K562 (cell line): ENCODE data around the gene STX3. TPM values are rescaled to one million over a fixed set of nuclear protein-coding genes. Genes with fewer than 3 reads are reported as not detected.
A peak's percentile ranks its signal among the peaks of the same experiment; 100 is the strongest.

ENCODE experiments used
- ARHGAP35 ChIP-seq: fragments of 450-650 bp; IDR thresholded peaks from 2 replicates; pipeline ENCODE4 v1.6.1; 2018; ENCODE audit not compliant: partially characterized antibody
- BHLHE40 ChIP-seq: IDR thresholded peaks from 2 replicates; pipeline ENCODE4 v1.6.1; 2011; ENCODE audit warnings: low read length, improper control_type of control experiment
- MGA ChIP-seq: fragments of 450-650 bp; IDR thresholded peaks from 2 replicates; pipeline ENCODE4 v1.6.1; 2016; ENCODE audit warnings: mild to moderate bottlenecking, moderate library complexity
- PTRF ChIP-seq: fragments of 450-650 bp; IDR thresholded peaks from 2 replicates; pipeline ENCODE4 v1.6.1; 2016; ENCODE audit warnings: mild to moderate bottlenecking, missing genetic modification characterization, missing compliant biosample characterization
- SNAPC5 ChIP-seq: fragments of 250-450 bp; sonication (Bioruptor Pico); IDR thresholded peaks from 2 replicates; pipeline ENCODE4 v1.8.0; 2021; ENCODE audit warnings: moderate library complexity, mild to moderate bottlenecking, inconsistent platforms
- polyA plus RNA-seq, 8 experiments: library from polyadenylated mRNA; depleted of rRNA in 4 of 8; stranded (reverse) in 5 of 8; unstranded in 3 of 8; fragments of >200 nt; fragmentation: Nextera tagmentation in 2 of 8; fragmentation: Illumina TruSeq in 1 of 8; extraction: Ambion mirVana in 2 of 8; extraction: Trizol in 1 of 8; gene quantifications; 2 replicates each; pipeline versions ENCODE4 v1.2.1 to v1.2.3, GENCODE V29; 2011 to 2014; ENCODE audit warnings: inconsistent platforms in 1 of 8, missing spikeins in 1 of 8
- total RNA-seq, 7 experiments: library from RNA; depleted of rRNA in 6 of 7; stranded (reverse); fragments of >200 nt in 6 of 7; fragmentation: Illumina TruSeq in 2 of 7; extraction: Trizol in 2 of 7; gene quantifications; 2 replicates each; pipeline versions ENCODE4 v1.2.1 to v1.2.3, GENCODE V29; 2011 to 2021; ENCODE audit warnings: low replicate concordance in 1 of 7
- TF ChIP-seq, protein P1 (sequence below): sonication (generic); formaldehyde crosslinking; IDR thresholded peaks from 2 replicates; pipeline ENCODE4 v1.8.0; 2022; ENCODE audit warnings: mild to moderate bottlenecking, missing genetic modification reagents

Gene STX3
- total and polyA plus RNA-seq, 9 of the 15 experiments (the other 6 are each of a cell fraction or from before 2014, with no cell fraction given) = 12.0 to 91.6 (median 48.7) TPM

DNA sequence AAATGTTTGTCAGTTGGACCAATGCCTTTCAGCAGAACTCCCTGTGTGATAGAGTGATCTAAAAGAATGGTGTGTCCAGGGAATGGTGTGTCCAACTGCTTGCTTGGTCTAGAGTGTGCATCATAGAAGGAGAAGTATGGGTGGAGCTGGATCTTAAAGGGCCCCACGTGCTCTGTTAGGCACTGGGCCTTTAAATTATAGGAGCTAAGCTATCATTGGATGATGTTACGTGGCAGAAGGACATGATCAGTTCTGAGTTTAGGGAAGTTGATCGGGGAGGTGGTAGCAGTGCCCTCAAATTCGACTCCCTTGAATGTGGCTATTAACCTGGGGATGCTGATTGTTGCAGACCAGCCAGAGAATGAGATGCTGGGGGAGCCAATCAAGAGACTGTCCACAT, 16.4 kb downstream of the STX3 start (continued):
- TF ChIP-seq MGA (no peak), SNAPC5 (no peak), PTRF (no peak), BHLHE40 (no peak), ARHGAP35 (no peak)
- TF ChIP-seq, protein P1, sequence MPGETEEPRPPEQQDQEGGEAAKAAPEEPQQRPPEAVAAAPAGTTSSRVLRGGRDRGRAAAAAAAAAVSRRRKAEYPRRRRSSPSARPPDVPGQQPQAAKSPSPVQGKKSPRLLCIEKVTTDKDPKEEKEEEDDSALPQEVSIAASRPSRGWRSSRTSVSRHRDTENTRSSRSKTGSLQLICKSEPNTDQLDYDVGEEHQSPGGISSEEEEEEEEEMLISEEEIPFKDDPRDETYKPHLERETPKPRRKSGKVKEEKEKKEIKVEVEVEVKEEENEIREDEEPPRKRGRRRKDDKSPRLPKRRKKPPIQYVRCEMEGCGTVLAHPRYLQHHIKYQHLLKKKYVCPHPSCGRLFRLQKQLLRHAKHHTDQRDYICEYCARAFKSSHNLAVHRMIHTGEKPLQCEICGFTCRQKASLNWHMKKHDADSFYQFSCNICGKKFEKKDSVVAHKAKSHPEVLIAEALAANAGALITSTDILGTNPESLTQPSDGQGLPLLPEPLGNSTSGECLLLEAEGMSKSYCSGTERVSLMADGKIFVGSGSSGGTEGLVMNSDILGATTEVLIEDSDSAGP = 0 out of 2 replicates have a peak, but pooled peaks have one; percentile 44
